HepG2 (cell line): ENCODE results near the gene CRISPLD2. TPM values are rescaled to one million over a fixed set of nuclear protein-coding genes. Genes with fewer than 3 reads are reported as not detected.
A peak's percentile ranks its signal among the peaks of the same experiment; 100 is the strongest.

Experiments
- ATF3 ChIP-seq: sonication (generic); formaldehyde crosslinking; IDR thresholded peaks from 2 replicates; pipeline ENCODE4 v1.4.0; 2020; ENCODE audit warnings: missing genetic modification reagents
- CEBPG ChIP-seq: IDR thresholded peaks from 2 replicates; pipeline ENCODE4 v1.6.1; 2016
- DMTF1 ChIP-seq: sonication (generic); formaldehyde crosslinking; IDR thresholded peaks from 2 replicates; pipeline ENCODE4 v1.4.0; 2020; ENCODE audit warnings: mild to moderate bottlenecking, missing genetic modification reagents
- DNMT3B ChIP-seq: conservative IDR thresholded peaks from 2 replicates; pipeline ENCODE4 v1.6.1; 2016; ENCODE audit warnings: missing biosample characterization, control low read depth
- FIP1L1 ChIP-seq: fragments of 200-400 bp; formaldehyde crosslinking; IDR thresholded peaks from 2 replicates; pipeline ENCODE4 v1.6.1; 2018; ENCODE audit warnings: low read depth, mild to moderate bottlenecking, low read length, moderate library complexity, borderline replicate concordance; ENCODE audit not compliant: insufficient read depth
- GTF3A ChIP-seq: sonication (generic); formaldehyde crosslinking; conservative IDR thresholded peaks from 2 replicates; pipeline ENCODE4 v1.4.0; 2020; ENCODE audit warnings: mild to moderate bottlenecking, missing genetic modification reagents
- HES4 ChIP-seq: sonication (generic); formaldehyde crosslinking; IDR thresholded peaks from 2 replicates; pipeline ENCODE4 v1.9.0; 2021; ENCODE audit warnings: mild to moderate bottlenecking, missing genetic modification reagents, borderline replicate concordance
- HOMEZ ChIP-seq: IDR thresholded peaks from 2 replicates; pipeline ENCODE4 v1.6.1; 2016; ENCODE audit warnings: low read depth
- KLF16 ChIP-seq, 2 experiments: sonication (generic) in 1 of 2; formaldehyde crosslinking in 1 of 2; IDR thresholded peaks; 2 replicates each; pipeline versions ENCODE4 v1.6.1 to v1.8.0; 2016 to 2023; ENCODE audit warnings: missing genetic modification reagents in 2 of 2, missing compliant biosample characterization in 1 of 2
- NCOA2 ChIP-seq: sonication (generic); formaldehyde crosslinking; IDR thresholded peaks from 2 replicates; pipeline ENCODE4 v1.8.0; 2022; ENCODE audit warnings: inconsistent platforms
- PAX8 ChIP-seq: sonication (generic); formaldehyde crosslinking; IDR thresholded peaks from 2 replicates; pipeline ENCODE4 v1.8.0; 2022; ENCODE audit warnings: mild to moderate bottlenecking, missing genetic modification reagents, borderline replicate concordance
- POGZ ChIP-seq: sonication (generic); formaldehyde crosslinking; IDR thresholded peaks from 2 replicates; pipeline ENCODE4 v1.4.0; 2020; ENCODE audit warnings: mild to moderate bottlenecking, missing genetic modification reagents
- PRMT3 ChIP-seq: sonication (generic); formaldehyde crosslinking; IDR thresholded peaks from 2 replicates; pipeline ENCODE4 v1.8.1; 2022; ENCODE audit warnings: low read depth, mild to moderate bottlenecking, moderate library complexity, missing genetic modification reagents, borderline replicate concordance
- SAP130 ChIP-seq: IDR thresholded peaks from 2 replicates; pipeline ENCODE4 v1.6.1; 2016; ENCODE audit warnings: low read depth
- ZNF552 ChIP-seq: sonication (generic); formaldehyde crosslinking; IDR thresholded peaks from 2 replicates; pipeline ENCODE4 v1.9.0; 2022; ENCODE audit warnings: missing genetic modification reagents, mild to moderate bottlenecking, borderline replicate concordance
- polyA plus RNA-seq, 8 experiments: library from polyadenylated mRNA; depleted of rRNA in 3 of 8; stranded (reverse) in 7 of 8; unstranded in 1 of 8; fragments of >200 nt; fragmentation: Illumina TruSeq in 4 of 8; extraction: Trizol in 4 of 8; gene quantifications; 2 replicates each; pipeline versions ENCODE4 v1.2.1 to v1.2.3, GENCODE V29; 2011 to 2016; ENCODE audit warnings: low read depth in 4 of 8, missing spikeins in 1 of 8, mixed read lengths in 1 of 8; ENCODE audit not compliant: insufficient read depth in 1 of 8
- total RNA-seq, 5 experiments: library from RNA; depleted of rRNA; stranded (reverse); fragments of >200 nt; fragmentation: Illumina TruSeq; extraction: Trizol; gene quantifications; 2 replicates each; pipeline ENCODE4 v1.2.3, GENCODE V29; 2016; ENCODE audit warnings: low read depth in 1 of 5
- TF ChIP-seq, protein P1 (sequence below): sonication (generic); formaldehyde crosslinking; conservative IDR thresholded peaks from 2 replicates; pipeline ENCODE4 v1.8.1; 2023; ENCODE audit warnings: missing genetic modification reagents
- TF ChIP-seq, protein P2 (sequence below): sonication (generic); formaldehyde crosslinking; IDR thresholded peaks from 2 replicates; pipeline ENCODE4 v1.5.1; 2020; ENCODE audit warnings: missing genetic modification reagents, mild to moderate bottlenecking, borderline replicate concordance
- TF ChIP-seq, protein P3 (sequence below): sonication (generic); formaldehyde crosslinking; IDR thresholded peaks from 2 replicates; pipeline ENCODE4 v1.4.0; 2020; ENCODE audit warnings: mild to moderate bottlenecking, missing genetic modification reagents
- TF ChIP-seq, protein P4 (sequence below): sonication (generic); formaldehyde crosslinking; IDR thresholded peaks from 2 replicates; pipeline ENCODE4 v1.4.0; 2020; ENCODE audit warnings: mild to moderate bottlenecking, missing genetic modification reagents

Gene CRISPLD2
- total and polyA plus RNA-seq, 2 of the 13 experiments (the other 11 are each of a cell fraction or from before 2014, with no cell fraction given), result 0.04 to 0.31 TPM

- TF ChIP-seq, protein P1, sequence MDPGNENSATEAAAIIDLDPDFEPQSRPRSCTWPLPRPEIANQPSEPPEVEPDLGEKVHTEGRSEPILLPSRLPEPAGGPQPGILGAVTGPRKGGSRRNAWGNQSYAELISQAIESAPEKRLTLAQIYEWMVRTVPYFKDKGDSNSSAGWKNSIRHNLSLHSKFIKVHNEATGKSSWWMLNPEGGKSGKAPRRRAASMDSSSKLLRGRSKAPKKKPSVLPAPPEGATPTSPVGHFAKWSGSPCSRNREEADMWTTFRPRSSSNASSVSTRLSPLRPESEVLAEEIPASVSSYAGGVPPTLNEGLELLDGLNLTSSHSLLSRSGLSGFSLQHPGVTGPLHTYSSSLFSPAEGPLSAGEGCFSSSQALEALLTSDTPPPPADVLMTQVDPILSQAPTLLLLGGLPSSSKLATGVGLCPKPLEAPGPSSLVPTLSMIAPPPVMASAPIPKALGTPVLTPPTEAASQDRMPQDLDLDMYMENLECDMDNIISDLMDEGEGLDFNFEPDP (CRISPR knock-in tag), result no peak
- TF ChIP-seq NCOA2 (CRISPR knock-in tag) (no peak), SAP130 (CRISPR knock-in tag) (no peak; the same call in 1 of the 2 replicates), HOMEZ (CRISPR knock-in tag) (no peak), HES4 (0 out of 2 replicates have a peak, but pooled peaks have one; percentile 28), PRMT3 (CRISPR knock-in tag) (no peak), KLF16 (CRISPR knock-in tag; IDR thresholded peaks at IDR 0.05) (0 out of 4 replicates have a peak, but pooled peaks of 1 of the 2 experiments have one; percentile 17), FIP1L1 (no peak), POGZ (CRISPR knock-in tag) (no peak), DNMT3B (CRISPR knock-in tag) (0 out of 2 replicates have a peak, but pooled peaks have one; percentile 81), DMTF1 (CRISPR knock-in tag) (no peak), PAX8 (no peak), GTF3A (CRISPR knock-in tag) (no peak), ZNF552 (peak; percentile 76; the same call in 1 of the 2 replicates), CEBPG (no peak), ATF3 (CRISPR knock-in tag) (no peak)
- TF ChIP-seq, protein P2, sequence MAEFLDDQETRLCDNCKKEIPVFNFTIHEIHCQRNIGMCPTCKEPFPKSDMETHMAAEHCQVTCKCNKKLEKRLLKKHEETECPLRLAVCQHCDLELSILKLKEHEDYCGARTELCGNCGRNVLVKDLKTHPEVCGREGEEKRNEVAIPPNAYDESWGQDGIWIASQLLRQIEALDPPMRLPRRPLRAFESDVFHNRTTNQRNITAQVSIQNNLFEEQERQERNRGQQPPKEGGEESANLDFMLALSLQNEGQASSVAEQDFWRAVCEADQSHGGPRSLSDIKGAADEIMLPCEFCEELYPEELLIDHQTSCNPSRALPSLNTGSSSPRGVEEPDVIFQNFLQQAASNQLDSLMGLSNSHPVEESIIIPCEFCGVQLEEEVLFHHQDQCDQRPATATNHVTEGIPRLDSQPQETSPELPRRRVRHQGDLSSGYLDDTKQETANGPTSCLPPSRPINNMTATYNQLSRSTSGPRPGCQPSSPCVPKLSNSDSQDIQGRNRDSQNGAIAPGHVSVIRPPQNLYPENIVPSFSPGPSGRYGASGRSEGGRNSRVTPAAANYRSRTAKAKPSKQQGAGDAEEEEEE (CRISPR knock-in tag), result peak; percentile 53; the same call in 1 of the 2 replicates
- TF ChIP-seq, protein P3, sequence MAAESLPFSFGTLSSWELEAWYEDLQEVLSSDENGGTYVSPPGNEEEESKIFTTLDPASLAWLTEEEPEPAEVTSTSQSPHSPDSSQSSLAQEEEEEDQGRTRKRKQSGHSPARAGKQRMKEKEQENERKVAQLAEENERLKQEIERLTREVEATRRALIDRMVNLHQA (CRISPR knock-in tag), result no peak
- TF ChIP-seq, protein P4, sequence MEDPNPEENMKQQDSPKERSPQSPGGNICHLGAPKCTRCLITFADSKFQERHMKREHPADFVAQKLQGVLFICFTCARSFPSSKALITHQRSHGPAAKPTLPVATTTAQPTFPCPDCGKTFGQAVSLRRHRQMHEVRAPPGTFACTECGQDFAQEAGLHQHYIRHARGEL (CRISPR knock-in tag), result peak; percentile 87; the same call in 1 of the 2 replicates
Observed at GRCh38 chr16:84924331-84925091, 104.7 kb downstream of the CRISPLD2 start (continued).
